CD4-positive, alpha-beta T cell treated with Interleukin-15 for 4 hours (primary cell): Measurements from ENCODE around the gene ZFAND2A.
"Not testable (repeated sequence)": the region's sequence is repeated elsewhere in the genome, so short reads cannot be mapped to it uniquely, and the experiment has no call there.

Experiments
- DNase-seq: peaks from one replicate; pipeline ENCODE4 v3.0.0-alpha.2; 2020; ENCODE audit warnings: low spot score

ZFAND2A gene

GRCh38 chr7:1124164-1124563 is 35.8 kb downstream of the ZFAND2A start:
- DNase-seq: no peak

- no peak for DNase-seq
These were observed 36.3 kb downstream of the ZFAND2A start for GRCh38 chr7:1123715-1124114.

- DNase-seq: no peak
These were observed 37.0 kb downstream of the ZFAND2A start for GRCh38 chr7:1122832-1123501.

- DNase-seq: no peak
These were observed 37.8 kb downstream of the ZFAND2A start for GRCh38 chr7:1121886-1122831.

- no peak for DNase-seq
These were observed 38.5 kb downstream of the ZFAND2A start for GRCh38 chr7:1121476-1121875.

GRCh38 chr7:1120791-1121190 is 39.2 kb downstream of the ZFAND2A start:
- no peak for DNase-seq

- DNase-seq: no peak
These were observed 40.8 kb downstream of the ZFAND2A start for GRCh38 chr7:1119201-1119600.

GRCh38 chr7:1117321-1117928 is 42.6 kb downstream of the ZFAND2A start:
- DNase-seq: no peak

GRCh38 chr7:1116383-1117008 is 43.5 kb downstream of the ZFAND2A start:
- DNase-seq: not testable (repeated sequence)

- not testable (repeated sequence) for DNase-seq
These were observed 44.6 kb downstream of the ZFAND2A start for GRCh38 chr7:1115171-1116045.

GRCh38 chr7:1114505-1114904 is 45.5 kb downstream of the ZFAND2A start:
- DNase-seq: no peak

- DNase-seq: no peak
These were observed 45.9 kb downstream of the ZFAND2A start for GRCh38 chr7:1114088-1114487.

GRCh38 chr7:1113548-1113885 is 46.5 kb downstream of the ZFAND2A start:
- DNase-seq: no peak

- DNase-seq: no peak
These were observed 47.1 kb downstream of the ZFAND2A start for GRCh38 chr7:1112625-1113547.

- DNase-seq: no peak
These were observed 47.9 kb downstream of the ZFAND2A start for GRCh38 chr7:1112109-1112508.

GRCh38 chr7:1111156-1111555 is 48.8 kb downstream of the ZFAND2A start:
- DNase-seq: no peak

- no peak for DNase-seq
These were observed 49.6 kb downstream of the ZFAND2A start for GRCh38 chr7:1110358-1110757.

- DNase-seq: no peak
These were observed 50.2 kb downstream of the ZFAND2A start for GRCh38 chr7:1109581-1110310.

- no peak for DNase-seq
These were observed 51.6 kb downstream of the ZFAND2A start for GRCh38 chr7:1108264-1108920.
